ENCODE measurements around the gene OR6S1.
A peak's percentile ranks its signal among the peaks of the same experiment; 100 is the strongest.
"Not testable (repeated sequence)": the region's sequence is repeated elsewhere in the genome, so short reads cannot be mapped to it uniquely, and the experiment has no call there.

The OR6S1 gene

GRCh38 chr14:20631023-20631879, 10.2 kb downstream of the OR6S1 start:
- DNase-seq (ENCODE audit: low read depth in 2 of 2): no peak

DNA sequence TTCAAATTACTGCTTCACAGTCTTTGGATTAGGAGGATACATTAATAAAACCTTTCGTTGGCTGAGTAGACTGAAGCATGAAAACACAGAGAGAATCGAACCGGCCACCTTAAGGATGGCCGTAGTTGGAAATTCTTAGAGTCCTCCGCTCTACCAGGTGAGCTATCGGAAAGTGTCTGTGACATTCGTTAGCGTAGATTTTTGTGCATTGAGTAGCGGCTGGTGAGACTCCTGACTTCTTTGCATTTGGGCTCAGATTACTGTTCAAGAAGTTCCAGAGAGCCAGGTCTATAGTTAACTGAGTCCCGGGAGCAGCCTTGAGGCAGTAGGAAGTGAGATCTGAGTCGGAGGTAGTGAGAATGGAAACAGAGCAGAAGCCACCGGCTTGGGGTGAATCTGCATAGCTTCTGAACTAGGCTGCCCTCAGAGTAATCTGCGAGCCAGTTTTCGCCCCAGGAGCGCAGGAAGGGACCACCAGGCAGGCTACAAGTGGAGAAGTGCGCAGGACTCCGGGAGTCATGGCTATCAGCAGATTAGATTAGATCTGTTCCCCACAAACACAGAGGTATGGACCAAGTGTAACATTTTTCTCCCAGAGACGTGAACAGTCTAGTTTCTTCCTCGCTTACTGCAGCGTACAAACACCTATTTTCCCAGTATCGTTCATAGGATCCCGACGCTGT, 11.0 kb downstream of the OR6S1 start:
- no peak for DNase-seq (ENCODE audit: low read depth in 2 of 2)

DNA sequence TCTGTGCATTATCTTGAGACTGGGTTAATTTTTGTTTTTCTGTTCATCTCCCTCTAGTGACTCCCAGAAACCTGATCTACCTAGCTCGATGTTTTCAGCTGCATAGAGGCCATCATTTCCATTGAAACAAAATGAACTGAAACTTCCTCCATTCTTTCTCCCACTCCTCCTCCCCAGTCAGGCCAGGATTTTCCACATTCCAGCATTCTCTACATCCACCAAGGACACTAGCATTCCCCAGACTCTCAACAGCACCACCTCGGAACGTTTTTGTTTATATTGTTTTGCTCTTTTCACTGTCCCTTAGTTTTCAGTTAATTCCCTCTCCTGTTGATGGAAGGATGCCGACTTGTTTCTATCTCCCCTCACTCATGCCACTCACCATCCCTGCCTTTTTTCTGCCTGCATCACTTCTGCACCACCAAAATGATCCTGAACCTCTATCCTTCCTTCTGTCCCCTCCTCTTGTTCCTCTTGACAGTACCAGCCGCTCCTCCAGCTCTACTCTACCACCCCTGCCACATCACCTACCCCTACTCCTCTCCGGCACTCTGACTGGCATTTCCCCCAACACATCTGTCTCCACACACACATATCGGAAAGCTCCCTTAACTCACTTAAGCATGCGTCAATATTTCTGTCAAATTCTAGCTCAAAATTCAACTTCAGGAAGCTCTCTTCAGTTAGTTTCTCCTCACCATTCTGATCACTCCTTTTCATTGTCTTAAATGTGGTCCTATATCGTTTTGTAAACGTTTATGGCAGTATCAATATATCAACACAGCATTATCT, 13.2 kb downstream of the OR6S1 start:
- no peak for DNase-seq (ENCODE audit: low read depth in 2 of 2)

- no peak for DNase-seq (ENCODE audit: low read depth in 2 of 2)
Measured at GRCh38 chr14:20627346-20628027, 14.0 kb downstream of the OR6S1 start.

DNA sequence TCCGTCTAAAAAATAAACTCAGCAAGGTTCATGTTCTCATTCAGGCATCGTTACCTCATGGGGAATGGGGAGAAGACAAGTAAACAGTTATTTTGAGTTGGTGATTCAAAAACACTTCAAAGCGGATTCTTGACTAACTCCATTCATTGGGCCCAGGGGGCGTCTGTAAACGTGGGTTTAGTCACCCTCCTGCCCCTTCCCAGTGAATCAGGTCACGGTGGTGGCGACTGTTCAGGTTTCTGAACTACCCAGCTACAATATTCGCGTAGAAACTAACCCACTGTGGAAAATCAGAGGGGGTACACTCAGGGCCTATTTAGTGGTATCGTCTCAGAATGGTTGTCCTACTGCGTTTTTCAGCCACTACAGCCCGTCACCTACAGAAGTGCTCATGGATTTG, 15.2 kb downstream of the OR6S1 start:
- DNase-seq (ENCODE audit: low read depth in 2 of 2): no peak

DNA sequence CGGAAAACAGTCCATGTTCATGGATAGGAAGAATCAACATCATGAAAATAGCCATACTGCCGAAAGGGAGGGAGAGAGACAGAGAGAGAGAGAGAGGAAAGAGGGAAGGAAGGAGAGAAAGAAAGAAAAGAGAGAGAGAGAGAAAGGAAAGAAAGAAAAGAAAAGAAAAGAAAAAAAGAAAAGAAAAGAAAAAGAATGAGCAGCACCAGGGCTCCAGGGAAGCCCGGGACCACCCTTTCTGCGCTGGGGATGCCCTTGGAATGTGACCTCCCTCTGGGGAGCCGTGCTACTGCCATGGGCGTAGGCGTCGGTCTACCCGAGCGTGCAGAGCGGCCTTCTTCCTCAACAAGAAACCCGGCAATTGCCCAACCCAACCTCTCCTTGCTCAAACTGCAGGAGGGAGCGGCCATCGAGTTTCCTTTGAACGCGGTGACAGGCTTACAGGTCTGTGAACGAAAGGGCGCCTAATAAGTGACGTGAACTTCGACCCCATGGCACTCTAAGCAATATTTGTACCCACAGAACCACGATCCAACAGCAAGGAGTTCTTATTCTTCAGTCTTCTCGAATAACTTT, 16.9 kb downstream of the OR6S1 start:
- DNase-seq (ENCODE audit: low read depth in 2 of 2): no peak

GRCh38 chr14:20623798-20624197, 17.7 kb downstream of the OR6S1 start:
- DNase-seq (ENCODE audit: low read depth in 2 of 2): no peak

- no peak for DNase-seq (ENCODE audit: low read depth in 2 of 2)
Measured at GRCh38 chr14:20622816-20623291, 18.6 kb downstream of the OR6S1 start.

- DNase-seq (ENCODE audit: low read depth in 2 of 2): no peak
Measured at GRCh38 chr14:20620798-20621478, 20.6 kb downstream of the OR6S1 start.

GRCh38 chr14:20619688-20620087, 21.8 kb downstream of the OR6S1 start:
- not testable (repeated sequence) for DNase-seq (ENCODE audit: low read depth in 2 of 2)

- DNase-seq (ENCODE audit: low read depth in 2 of 2): no peak
Measured at GRCh38 chr14:20618271-20618749, 23.2 kb downstream of the OR6S1 start.

- DNase-seq (ENCODE audit: low read depth in 2 of 2): no peak
Measured at GRCh38 chr14:20617138-20618003, 24.1 kb downstream of the OR6S1 start.

DNA sequence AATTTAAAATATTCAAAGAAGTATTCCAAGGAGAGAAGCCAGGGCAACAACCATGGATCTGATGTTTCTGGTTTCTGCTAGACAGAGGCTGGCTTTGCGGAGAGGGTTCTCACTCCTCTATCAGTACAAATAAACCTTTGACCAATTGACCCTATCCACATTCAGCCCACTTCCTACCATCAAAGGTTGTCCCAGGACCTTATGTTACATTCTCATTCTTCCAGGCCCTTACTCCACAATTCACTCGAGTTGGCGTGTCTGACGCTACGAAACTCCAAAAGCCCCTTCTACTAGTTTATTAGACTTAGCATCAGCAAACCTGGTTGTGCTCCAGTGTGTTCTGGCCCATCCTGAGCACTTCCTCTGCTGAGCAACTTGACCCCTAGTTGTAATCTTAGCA, 25.5 kb downstream of the OR6S1 start:
- DNase-seq (ENCODE audit: low read depth in 2 of 2): no peak

DNA sequence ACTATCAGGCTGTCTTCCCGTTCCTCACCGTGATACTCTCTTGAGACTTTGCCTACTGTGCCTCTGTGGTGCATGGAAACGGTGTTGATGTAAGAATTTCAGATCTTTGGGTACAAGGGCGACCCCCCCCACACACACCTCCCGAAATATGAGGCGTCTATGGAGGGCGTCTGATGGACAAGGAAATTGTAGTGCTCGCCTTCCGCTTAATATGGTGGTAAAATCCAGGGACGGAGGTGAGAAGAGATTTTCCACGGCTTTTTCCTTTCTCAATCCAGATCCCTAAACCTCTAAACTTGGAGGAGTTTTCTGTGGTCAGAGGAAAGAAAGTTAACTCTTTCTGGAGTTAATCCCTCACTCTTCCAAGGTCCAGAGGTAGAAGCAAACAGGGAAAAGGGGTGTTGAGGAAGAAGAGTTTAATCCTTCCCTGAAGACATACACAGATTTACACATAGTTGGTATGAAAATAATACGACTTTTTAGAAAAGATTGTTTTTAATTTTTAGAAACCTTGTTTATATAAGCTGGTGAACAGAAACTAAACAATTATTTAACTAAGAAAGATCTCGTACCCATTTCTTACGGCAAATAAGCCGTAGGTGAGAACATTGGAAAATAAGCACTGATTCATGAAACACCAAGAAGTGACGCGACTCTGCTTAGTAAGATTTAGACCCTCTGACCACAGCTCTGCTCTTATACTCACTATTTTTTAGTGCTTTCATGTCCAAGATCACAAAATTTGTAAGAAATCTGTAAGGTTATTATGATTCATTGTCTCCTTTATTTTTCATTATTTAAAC, 27.3 kb downstream of the OR6S1 start:
- no peak for DNase-seq (ENCODE audit: low read depth in 2 of 2)

DNA sequence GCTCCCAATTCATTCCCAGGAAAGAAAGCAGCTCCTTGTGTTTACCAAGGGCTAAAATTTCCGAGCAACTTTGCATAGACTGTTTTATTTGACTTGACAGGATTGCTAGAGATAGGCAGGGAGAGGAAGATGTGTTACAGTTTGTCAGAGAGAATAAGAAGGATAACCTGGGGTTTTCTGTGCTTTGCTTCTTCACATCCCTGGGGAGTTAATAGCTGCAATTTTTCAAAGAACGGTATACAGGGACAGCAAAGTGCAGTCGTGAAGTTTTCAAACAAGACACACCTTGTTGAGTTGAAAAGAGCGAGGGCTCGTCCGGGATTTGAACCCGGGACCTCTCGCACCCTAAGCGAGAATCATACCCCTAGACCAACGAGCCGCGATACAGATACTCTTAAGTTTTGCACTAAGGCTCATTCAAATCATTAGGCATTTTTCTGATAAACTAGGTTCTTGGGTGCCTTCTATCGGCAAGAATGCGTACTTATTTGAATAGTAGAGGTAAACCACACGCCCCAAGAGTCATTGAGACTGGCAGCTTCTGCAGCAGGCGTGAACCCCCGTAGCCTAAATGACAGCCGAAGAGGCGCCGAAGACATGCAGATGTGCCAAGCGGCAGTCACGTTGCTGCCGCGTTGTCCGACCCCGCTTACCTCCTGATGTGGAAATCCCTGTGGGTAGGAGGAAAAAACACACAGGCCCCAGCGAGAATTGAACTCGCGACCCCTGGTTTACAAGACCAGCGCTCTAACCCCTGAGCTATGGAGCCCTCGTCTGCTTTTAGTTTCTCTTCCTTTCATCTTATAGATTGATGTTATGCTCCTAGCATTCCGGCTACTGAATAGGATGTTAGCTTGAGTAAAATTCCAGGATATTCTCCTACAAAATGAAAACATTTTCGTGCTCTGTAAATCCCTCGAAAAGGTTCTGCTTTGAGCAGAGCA, 28.1 kb downstream of the OR6S1 start:
- DNase-seq (ENCODE audit: low read depth in 2 of 2): peak; percentile 63 to 65

DNA sequence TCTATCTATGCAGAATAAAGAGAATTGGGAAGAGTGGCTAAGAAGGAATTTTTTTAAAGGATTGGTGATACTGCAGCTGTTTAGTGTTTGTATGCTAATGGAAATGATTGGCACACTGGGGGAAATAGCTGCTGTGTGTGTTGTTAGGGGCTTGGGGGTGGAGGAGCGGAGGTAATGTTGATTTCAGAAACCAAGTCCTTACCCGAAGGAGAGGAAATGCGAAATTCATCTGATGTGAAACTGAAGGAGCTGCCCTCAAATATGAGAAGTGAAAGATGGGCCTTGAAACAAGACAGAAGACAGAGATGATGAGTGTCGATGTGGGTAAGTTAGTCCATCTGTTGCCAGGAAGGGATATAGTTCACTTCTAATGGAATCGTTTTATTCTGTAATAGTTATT, 29.1 kb downstream of the OR6S1 start:
- DNase-seq (ENCODE audit: low read depth in 2 of 2): no peak

DNA sequence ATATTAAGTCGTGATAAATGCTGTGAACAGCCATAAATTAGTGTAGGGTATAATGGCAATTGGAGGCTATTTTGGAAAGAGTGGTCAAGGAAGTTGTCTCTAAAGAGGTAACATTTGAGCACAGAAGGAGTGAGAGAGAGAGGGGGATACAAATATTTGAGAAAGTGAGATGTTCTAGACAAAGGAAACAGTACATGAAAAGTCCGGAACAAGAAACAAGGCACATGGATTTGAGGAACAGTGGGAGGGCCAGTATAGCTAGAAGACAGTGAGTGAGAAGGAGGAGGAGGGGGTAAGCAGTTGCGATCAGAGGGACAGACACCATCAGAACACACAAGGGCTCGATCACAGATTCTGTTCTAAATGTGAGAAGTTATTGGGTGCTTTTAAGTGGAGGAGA, 30.2 kb downstream of the OR6S1 start:
- no peak for DNase-seq (ENCODE audit: low read depth in 2 of 2)
